Neuronal stem cell (in vitro differentiated cells): Measurements from ENCODE around the gene MAPK8.

Source experiments
- DNase-seq: peaks from one replicate; pipeline ENCODE4 v3.0.0-alpha.2; 2013; ENCODE audit warnings: low spot score
- H2AFZ ChIP-seq: one replicate; pipeline ENCODE4 v1.6.1; 2013; ENCODE audit warnings: mild to moderate bottlenecking, low read length, inconsistent platforms
- H2AK5ac ChIP-seq: 2 replicates; pipeline ENCODE4 v1.6.1; 2013; ENCODE audit warnings: low read depth, mild to moderate bottlenecking, inconsistent platforms, low read length, moderate library complexity, mixed read lengths
- H2BK120ac ChIP-seq: 2 replicates; pipeline ENCODE4 v1.6.1; 2013; ENCODE audit warnings: low read depth, mild to moderate bottlenecking, inconsistent platforms, low read length, moderate library complexity, mixed read lengths
- H2BK12ac ChIP-seq: one replicate; pipeline ENCODE4 v1.6.1; 2013; ENCODE audit warnings: low read length, inconsistent platforms
- H2BK15ac ChIP-seq: 2 replicates; pipeline ENCODE4 v1.6.1; 2013; ENCODE audit warnings: mild to moderate bottlenecking, low read length, inconsistent platforms, mixed read lengths
- H2BK5ac ChIP-seq: one replicate; pipeline ENCODE4 v1.6.1; 2013; ENCODE audit warnings: inconsistent platforms, mild to moderate bottlenecking, low read length, moderate library complexity
- H3K14ac ChIP-seq: one replicate; pipeline ENCODE4 v1.6.1; 2013; ENCODE audit warnings: low read length, inconsistent platforms
- H3K18ac ChIP-seq: 2 replicates; pipeline ENCODE4 v1.6.1; 2013; ENCODE audit warnings: low read length, inconsistent platforms
- H3K23ac ChIP-seq: 2 replicates; pipeline ENCODE4 v1.6.1; 2013; ENCODE audit warnings: low read depth, mild to moderate bottlenecking, mixed read lengths, low read length, inconsistent platforms; ENCODE audit not compliant: poor library complexity
- H3K27ac ChIP-seq: replicated peaks from 3 replicates; pipeline ENCODE4 v1.5.1; 2013; ENCODE audit warnings: low read length, inconsistent platforms
- H3K27me3 ChIP-seq, 3 experiments: 2 replicates each; pipeline ENCODE4 v1.6.1; 2013; ENCODE audit warnings: low read length in 3 of 3, mild to moderate bottlenecking in 2 of 3, inconsistent platforms in 1 of 3, low read depth in 1 of 3, mixed read lengths in 1 of 3, moderate library complexity in 1 of 3; ENCODE audit not compliant: control insufficient read depth in 3 of 3, insufficient read depth in 3 of 3
- H3K36me3 ChIP-seq, 2 donors: replicated peaks in 1 of 2; 2 replicates each; pipeline ENCODE4 v1.6.1; 2013; ENCODE audit warnings: low read length in 2 of 2; ENCODE audit not compliant: control insufficient read depth in 2 of 2, insufficient read depth in 2 of 2
- H3K4ac ChIP-seq: 2 replicates; pipeline ENCODE4 v1.6.1; 2013; ENCODE audit warnings: inconsistent platforms, mild to moderate bottlenecking, low read length, moderate library complexity
- H3K4me1 ChIP-seq, 2 donors: 1 replicate in 1 of 2; 2 replicates in 1 of 2; pipeline ENCODE4 v1.6.1; 2013; ENCODE audit warnings: low read length in 2 of 2, low read depth in 1 of 2; ENCODE audit not compliant: control insufficient read depth in 2 of 2, insufficient read depth in 1 of 2
- H3K4me2 ChIP-seq: one replicate; pipeline ENCODE4 v1.6.1; 2013; ENCODE audit warnings: mild to moderate bottlenecking, low read length, inconsistent platforms; ENCODE audit not compliant: insufficient read depth, poor library complexity, severe bottlenecking
- H3K4me3 ChIP-seq, 2 donors: 2 replicates each; pipeline ENCODE4 v1.5.1; 2013; ENCODE audit warnings: low read length in 2 of 2, mild to moderate bottlenecking in 2 of 2, inconsistent platforms in 1 of 2, moderate library complexity in 1 of 2
- H3K79me1 ChIP-seq: one replicate; pipeline ENCODE4 v1.6.1; 2013; ENCODE audit warnings: low read depth, mild to moderate bottlenecking, inconsistent platforms, low read length, moderate library complexity
- H3K9ac ChIP-seq: one replicate; pipeline ENCODE4 v1.6.1; 2013; ENCODE audit warnings: mild to moderate bottlenecking, low read depth, low read length, inconsistent platforms; ENCODE audit not compliant: poor library complexity
- H3K9me3 ChIP-seq, 2 donors: replicated peaks in 1 of 2; 2 replicates each; pipeline versions ENCODE3 to v1.6.1; 2013; ENCODE audit warnings: low read length in 2 of 2, mild to moderate bottlenecking in 2 of 2, inconsistent platforms in 1 of 2, low read depth in 1 of 2, mixed read lengths in 1 of 2, moderate library complexity in 1 of 2; ENCODE audit not compliant: control insufficient read depth in 2 of 2, insufficient read depth in 1 of 2
- H4K8ac ChIP-seq: one replicate; pipeline ENCODE4 v1.6.1; 2013; ENCODE audit warnings: low read depth, mild to moderate bottlenecking, inconsistent platforms, low read length, moderate library complexity
- H4K91ac ChIP-seq: one replicate; pipeline ENCODE4 v1.6.1; 2013; ENCODE audit warnings: low read length, low read depth, mild to moderate bottlenecking, inconsistent platforms; ENCODE audit not compliant: poor library complexity
- WGBS, 2 donors: extraction: QIAGEN DNeasy Blood & Tissue Kit; methylation state at CpG; one replicate each; pipeline ENCODE4 v1.1.7; 2013; ENCODE audit warnings: missing lambda C conversion rate in 2 of 2, mixed read lengths in 1 of 2; ENCODE audit not compliant: insufficient read length in 2 of 2, insufficient replicate concordance in 1 of 2; ENCODE audit errors: extremely low coverage in 2 of 2; 5-methylcytosine and 5-hydroxymethylcytosine counted together

Gene MAPK8

DNA sequence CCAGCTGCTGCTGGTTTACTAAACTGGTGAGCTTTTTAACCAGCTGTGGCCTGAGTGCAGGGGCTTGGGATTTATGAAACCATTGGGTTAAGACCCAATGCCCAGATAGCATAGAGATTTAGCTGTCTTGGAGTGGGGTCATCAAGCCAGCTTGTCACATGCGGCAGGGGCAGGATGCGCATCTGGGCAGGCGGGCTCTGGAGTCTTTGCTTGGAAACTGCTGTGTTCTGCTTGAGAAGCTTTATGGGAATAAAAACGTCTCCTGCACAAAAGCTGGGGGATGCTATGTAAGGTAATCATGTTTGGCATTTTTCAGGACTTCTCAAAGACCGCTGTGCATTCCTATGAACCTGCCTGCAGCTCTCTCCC lies 136.3 kb downstream of the MAPK8 start:
- Histone ChIP-seq H3K4me1 (peaks cover 0 to 18% of the 10 kb centered on the region in 2 donors), H3K27me3 (no peaks in the 10 kb centered on the region), H2AK5ac (no peak overlapping the region), H2BK12ac (no peak overlapping the region), H3K14ac (no peak overlapping the region), H2BK5ac (no peak overlapping the region), H3K36me3 (peaks cover 2 to 5% of the 10 kb centered on the region in 2 donors), H3K4me3 (no peak overlapping the region), H3K27ac (no peak overlapping the region), H2BK15ac (no peak overlapping the region), H3K9me3 (no peaks in the 10 kb centered on the region), H3K4me2 (no peak overlapping the region), H2AFZ (no peak overlapping the region), H3K18ac (no peak overlapping the region), H2BK120ac (no peak overlapping the region), H3K79me1 (no peaks in the 10 kb centered on the region), H3K4ac (no peak overlapping the region), H4K91ac (no peak overlapping the region), H3K23ac (no peak overlapping the region), H3K9ac (no peak overlapping the region), H4K8ac (no peak overlapping the region)
- DNase-seq, result no peak
- WGBS, 2 donors, result no CpG with 5 or more reads among the region's 5 CpGs

DNA sequence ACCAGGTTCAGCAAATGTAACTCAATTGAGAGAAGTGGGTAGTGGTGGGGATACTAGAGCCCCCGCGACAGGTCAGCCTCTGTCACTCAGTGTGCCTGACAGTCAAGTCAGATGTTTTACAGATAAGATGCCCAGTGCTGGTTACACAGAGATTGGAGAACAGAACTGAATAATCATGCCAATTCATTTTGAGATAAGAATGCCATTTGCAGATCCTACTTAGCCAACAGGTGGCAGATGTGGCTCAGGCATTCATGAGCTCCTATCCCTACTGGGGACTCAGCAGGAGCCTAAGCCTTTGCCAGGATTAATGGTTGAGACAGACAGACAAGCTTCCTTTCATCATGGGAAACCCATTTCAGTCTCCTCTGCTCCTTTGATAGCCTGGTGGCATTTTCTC lies 137.8 kb downstream of the MAPK8 start:
- DNase-seq, result peak; percentile 29

DNA sequence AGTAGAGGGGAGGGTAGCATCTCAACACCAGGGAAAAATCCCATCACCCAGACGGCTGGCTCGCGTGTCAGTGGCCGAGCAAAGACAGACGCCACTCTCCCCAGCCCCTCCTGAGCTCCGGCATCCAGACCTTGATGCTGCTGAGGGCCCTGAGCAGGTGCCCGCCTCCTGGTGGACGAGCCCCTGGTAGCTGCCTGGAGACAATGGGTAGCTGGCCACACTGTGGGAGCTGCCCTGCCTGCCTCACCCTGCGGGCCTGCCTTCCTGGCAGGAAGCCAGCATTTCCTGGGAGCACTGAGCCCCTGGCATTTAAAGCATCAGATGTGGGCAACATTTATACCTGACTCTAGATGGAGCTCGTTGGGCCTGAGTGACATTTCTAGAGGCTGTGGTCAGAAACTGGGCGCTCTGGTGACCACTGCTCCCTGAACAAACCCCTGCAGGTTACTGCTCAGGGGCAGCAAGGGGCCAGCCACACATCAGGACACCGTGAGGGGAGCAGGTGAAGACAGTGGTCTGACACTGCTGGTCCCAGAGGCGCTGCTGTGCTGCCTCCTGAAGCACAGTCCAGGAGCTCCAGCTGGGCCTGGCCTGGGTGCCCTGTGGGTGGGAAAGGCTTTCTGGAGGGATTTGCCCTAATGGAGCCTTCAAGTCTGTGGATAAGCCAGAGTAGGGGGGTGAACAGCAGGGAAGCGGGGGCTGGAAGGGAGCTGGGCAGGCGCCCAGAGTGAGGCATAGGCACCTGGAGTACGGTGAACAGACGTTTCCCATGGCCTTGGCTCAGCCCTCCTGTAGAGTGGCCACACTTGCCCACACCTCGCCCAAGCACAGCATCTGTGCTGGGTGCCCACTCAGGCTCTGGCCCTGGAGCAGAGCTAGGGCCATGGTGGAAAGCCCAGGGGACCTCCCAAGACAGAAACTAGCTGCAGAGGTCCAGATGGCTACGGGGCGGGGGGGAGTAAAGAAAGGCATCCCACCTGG lies 138.7 kb downstream of the MAPK8 start:
- no peaks in the 10 kb centered on the region for H3K27me3 ChIP-seq
- H3K18ac ChIP-seq, result peak overlapping the region; percentile 89
- no peak overlapping the region for H2AFZ ChIP-seq
- no CpG with 5 or more reads among the region's 20 CpGs for WGBS, 2 donors
- peak overlapping the region; percentile 13 for H3K4ac ChIP-seq
- H3K9me3 ChIP-seq, result no peaks in the 10 kb centered on the region
- peaks cover 0 to 2% of the 10 kb centered on the region in 2 donors for H3K36me3 ChIP-seq
- peak overlapping the region; percentile 91 for H2BK12ac ChIP-seq
- H2BK5ac ChIP-seq, result peak overlapping the region; percentile 93
- no peak overlapping the region for H3K27ac ChIP-seq
- peak overlapping the region; percentile 81 for H4K91ac ChIP-seq
- no peak for DNase-seq
- H3K14ac ChIP-seq, result peak overlapping the region; percentile 84
- H3K4me1 ChIP-seq, result peaks cover 0 to 16% of the 10 kb centered on the region in 2 donors
- H3K79me1 ChIP-seq, result no peaks in the 10 kb centered on the region
- H3K4me2 ChIP-seq, result no peak overlapping the region
- peak overlapping the region in 1 of 2 donors; percentile 17 for H3K4me3 ChIP-seq
- H2BK15ac ChIP-seq, result peak overlapping the region; percentile 96
- peak overlapping the region; percentile 69 for H2BK120ac ChIP-seq
- peak overlapping the region; percentile 90 for H2AK5ac ChIP-seq
- H3K9ac ChIP-seq, result peak overlapping the region; percentile 61
- no peak overlapping the region for H4K8ac ChIP-seq
- H3K23ac ChIP-seq, result peak overlapping the region; percentile 82

More for the DNA sequence above, 137.8 kb downstream of the MAPK8 start:
- peaks cover 0 to 2% of the 10 kb centered on the region in 2 donors for H3K36me3 ChIP-seq
- no peak overlapping the region for H3K4ac ChIP-seq
- H3K4me2 ChIP-seq, result peak overlapping the region; percentile 28
- no peak overlapping the region for H4K91ac ChIP-seq
- H3K9me3 ChIP-seq, result no peaks in the 10 kb centered on the region
- H2BK5ac ChIP-seq, result no peak overlapping the region
- H4K8ac ChIP-seq, result no peak overlapping the region
- H3K79me1 ChIP-seq, result no peaks in the 10 kb centered on the region
- no peak overlapping the region for H3K4me3 ChIP-seq
- no peak overlapping the region for H2AFZ ChIP-seq
- H3K27ac ChIP-seq, result no peak overlapping the region
- H3K27me3 ChIP-seq, result no peaks in the 10 kb centered on the region
- peaks cover 0 to 18% of the 10 kb centered on the region in 2 donors for H3K4me1 ChIP-seq
- H2BK120ac ChIP-seq, result no peak overlapping the region
- no peak overlapping the region for H2BK15ac ChIP-seq
- H2BK12ac ChIP-seq, result no peak overlapping the region
- no peak overlapping the region for H3K18ac ChIP-seq
- H3K9ac ChIP-seq, result no peak overlapping the region
- WGBS, 2 donors, result no CpG with 5 or more reads among the region's 2 CpGs
- H3K14ac ChIP-seq, result no peak overlapping the region
- H2AK5ac ChIP-seq, result no peak overlapping the region
- H3K23ac ChIP-seq, result no peak overlapping the region

DNA sequence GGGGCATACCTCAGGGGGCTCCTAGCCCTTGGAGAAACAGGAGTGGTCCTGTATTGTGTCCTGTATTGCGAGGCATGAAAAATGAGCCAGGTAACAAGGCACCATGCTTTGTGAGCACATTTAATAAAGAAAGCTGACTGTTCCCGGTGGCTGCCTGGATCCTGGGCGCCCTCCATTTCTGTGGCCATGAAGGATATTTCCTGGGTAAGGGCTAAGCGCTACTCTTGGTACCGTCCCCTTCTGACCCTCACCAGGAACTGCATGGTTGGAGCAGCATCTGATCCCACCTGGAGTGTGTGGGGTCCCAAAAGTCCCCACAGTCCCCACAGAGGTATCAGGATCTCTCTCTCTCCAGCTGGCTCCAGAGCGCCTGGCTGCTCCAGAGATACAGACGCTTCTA lies 139.5 kb downstream of the MAPK8 start:
- Histone ChIP-seq H3K4me2 (no peak overlapping the region), H2BK120ac (no peak overlapping the region), H4K91ac (no peak overlapping the region), H2BK5ac (peak overlapping the region; percentile 93), H2AK5ac (peak overlapping the region; percentile 28), H3K27me3 (no peaks in the 10 kb centered on the region), H3K9me3 (no peaks in the 10 kb centered on the region), H3K4me3 (no peak overlapping the region), H4K8ac (no peak overlapping the region), H3K36me3 (peaks cover 0 to 2% of the 10 kb centered on the region in 2 donors), H2AFZ (no peak overlapping the region), H2BK15ac (no peak overlapping the region), H3K9ac (no peak overlapping the region), H3K14ac (no peak overlapping the region), H3K27ac (no peak overlapping the region), H3K23ac (no peak overlapping the region), H3K4me1 (peaks cover 0 to 16% of the 10 kb centered on the region in 2 donors), H3K4ac (no peak overlapping the region), H3K79me1 (no peaks in the 10 kb centered on the region), H3K18ac (peak overlapping the region; percentile 48), H2BK12ac (no peak overlapping the region)
- DNase-seq, result no peak
- no CpG with 5 or more reads among the region's 7 CpGs for WGBS, 2 donors
